ENCODE measurements around the gene TEX9. TPM values are rescaled to one million over a fixed set of nuclear protein-coding genes. Genes with fewer than 3 reads are reported as not detected.

TEX9 gene
- total RNA-seq, 1 experiment from 2014 or later = 8.4 TPM

DNA sequence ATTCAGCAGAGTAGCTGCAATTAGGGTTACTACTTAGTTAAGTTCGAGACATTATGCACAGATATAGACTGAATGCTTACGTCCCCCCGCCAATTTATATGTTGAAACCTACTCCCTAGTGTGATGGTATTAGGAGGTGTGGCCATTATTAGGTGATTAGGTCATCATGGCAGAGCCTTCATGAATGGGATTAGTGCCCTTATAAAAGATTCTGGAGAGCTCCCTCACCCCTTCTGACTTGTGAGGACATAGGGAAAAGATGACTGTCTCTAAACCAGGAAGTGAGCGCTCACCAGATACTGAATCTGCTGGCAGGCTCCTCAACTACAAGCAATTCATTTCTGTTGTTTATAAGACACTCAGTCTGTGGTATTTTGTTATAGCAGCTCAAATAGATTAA is 25.6 kb upstream of the TEX9 start:
- no peaks in the 10 kb centered on the region for H3K4me1 ChIP-seq (ENCODE audit: insufficient read depth, low read length)
- no peak for DNase-seq

More for the DNA sequence above, 25.6 kb upstream of the TEX9 start:
- no peak overlapping the region for H2AK5ac ChIP-seq (ENCODE audit: insufficient read length, low read length)
- H3K9ac ChIP-seq (ENCODE audit: extremely low read depth, insufficient read length, low read length) = no peak overlapping the region
- H3K27me3 ChIP-seq (ENCODE audit: insufficient read depth, low read length) = no peaks in the 10 kb centered on the region
- no peak overlapping the region for H4K8ac ChIP-seq (replicated peaks; ENCODE audit: insufficient read length, low read depth, low read length)
- H3K27ac ChIP-seq (ENCODE audit: insufficient read length, low read depth, low read length) = no peak overlapping the region
- no peak overlapping the region for H2BK5ac ChIP-seq (ENCODE audit: insufficient read length, low read length)
- Mint-ChIP-seq H3K27ac (no peak overlapping the region), H3K4me3 (no peak overlapping the region), H3K27me3 (ENCODE audit: low read depth) (no peaks in the 10 kb centered on the region; the same call in 1 of the 2 replicates), H3K4me1 (peaks cover 5 to 9% of the 10 kb centered on the region in 2 experiments; a peak in 3 of 4 replicates), H3K9me3 (no peaks in the 10 kb centered on the region; a peak in 2 of 5 replicates), H3K36me3 (ENCODE audit: insufficient read depth in 1 of 3, low read depth in 3 of 3) (no peaks in the 10 kb centered on the region)
- H3K79me2 ChIP-seq (ENCODE audit: insufficient read depth, low read length) = no peaks in the 10 kb centered on the region
- H2BK20ac ChIP-seq (ENCODE audit: low read depth, low read length, poor library complexity, severe bottlenecking) = no peak overlapping the region
- no peaks in the 10 kb centered on the region for H3K23me2 ChIP-seq (ENCODE audit: insufficient read length, low read depth, low read length, poor library complexity, severe bottlenecking)
- no peaks in the 10 kb centered on the region for H3K9me3 ChIP-seq (ENCODE audit: control insufficient read depth, low read depth, low read length)
- no peak overlapping the region for H3K14ac ChIP-seq (ENCODE audit: insufficient read depth, low read length)
- H2AFZ ChIP-seq (ENCODE audit: low read length) = no peak overlapping the region
- no peak overlapping the region for H3K4ac ChIP-seq (ENCODE audit: low read depth, low read length)
- TF ChIP-seq, protein P1, sequence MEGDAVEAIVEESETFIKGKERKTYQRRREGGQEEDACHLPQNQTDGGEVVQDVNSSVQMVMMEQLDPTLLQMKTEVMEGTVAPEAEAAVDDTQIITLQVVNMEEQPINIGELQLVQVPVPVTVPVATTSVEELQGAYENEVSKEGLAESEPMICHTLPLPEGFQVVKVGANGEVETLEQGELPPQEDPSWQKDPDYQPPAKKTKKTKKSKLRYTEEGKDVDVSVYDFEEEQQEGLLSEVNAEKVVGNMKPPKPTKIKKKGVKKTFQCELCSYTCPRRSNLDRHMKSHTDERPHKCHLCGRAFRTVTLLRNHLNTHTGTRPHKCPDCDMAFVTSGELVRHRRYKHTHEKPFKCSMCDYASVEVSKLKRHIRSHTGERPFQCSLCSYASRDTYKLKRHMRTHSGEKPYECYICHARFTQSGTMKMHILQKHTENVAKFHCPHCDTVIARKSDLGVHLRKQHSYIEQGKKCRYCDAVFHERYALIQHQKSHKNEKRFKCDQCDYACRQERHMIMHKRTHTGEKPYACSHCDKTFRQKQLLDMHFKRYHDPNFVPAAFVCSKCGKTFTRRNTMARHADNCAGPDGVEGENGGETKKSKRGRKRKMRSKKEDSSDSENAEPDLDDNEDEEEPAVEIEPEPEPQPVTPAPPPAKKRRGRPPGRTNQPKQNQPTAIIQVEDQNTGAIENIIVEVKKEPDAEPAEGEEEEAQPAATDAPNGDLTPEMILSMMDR (conservative IDR thresholded peaks at IDR 0.05) = no peak
- no peak overlapping the region for H4K91ac ChIP-seq (ENCODE audit: insufficient read length, low read depth, low read length)
- H3T11ph ChIP-seq (ENCODE audit: low read length) = no peak overlapping the region
- no peaks in the 10 kb centered on the region for H4K20me1 ChIP-seq (ENCODE audit: control insufficient read depth, insufficient read depth, insufficient read length)
- no peak overlapping the region for H2BK120ac ChIP-seq (ENCODE audit: low read depth, low read length, poor library complexity, severe bottlenecking)
- H3K23ac ChIP-seq (ENCODE audit: insufficient read length, low read depth, low read length) = no peak overlapping the region
- no peak overlapping the region for H3K18ac ChIP-seq (ENCODE audit: insufficient read length, low read depth, low read length)
- H3K56ac ChIP-seq (ENCODE audit: insufficient read length, low read depth, low read length) = no peak overlapping the region
- no peak overlapping the region for H3K4me2 ChIP-seq (ENCODE audit: insufficient read depth, insufficient read length, low read length)
- H3K79me1 ChIP-seq (ENCODE audit: insufficient read depth, low read depth, low read length, poor library complexity, severe bottlenecking) = no peaks in the 10 kb centered on the region
- H4K5ac ChIP-seq (ENCODE audit: insufficient read length, low read depth, low read length) = no peak overlapping the region
- H2BK15ac ChIP-seq (ENCODE audit: low read depth, low read length) = no peak overlapping the region
- WGBS (ENCODE audit: extremely low coverage, insufficient read length, low lambda C conversion rate) = no CpG with 5 or more reads among the region's 4 CpGs
- H2BK12ac ChIP-seq (ENCODE audit: insufficient read length, low read depth, low read length) = no peak overlapping the region
